ENCODE data around the gene AEBP1. TPM values are rescaled to one million over a fixed set of nuclear protein-coding genes. Genes with fewer than 3 reads are reported as not detected.
A peak's percentile ranks its signal among the peaks of the same experiment; 100 is the strongest.

The AEBP1 gene
- total and polyA plus RNA-seq, 9 of the 15 experiments (the other 6 are each of a cell fraction or from before 2014, with no cell fraction given), result 0.03 to 0.78 (median 0.30) TPM; not detected in 2

DNA sequence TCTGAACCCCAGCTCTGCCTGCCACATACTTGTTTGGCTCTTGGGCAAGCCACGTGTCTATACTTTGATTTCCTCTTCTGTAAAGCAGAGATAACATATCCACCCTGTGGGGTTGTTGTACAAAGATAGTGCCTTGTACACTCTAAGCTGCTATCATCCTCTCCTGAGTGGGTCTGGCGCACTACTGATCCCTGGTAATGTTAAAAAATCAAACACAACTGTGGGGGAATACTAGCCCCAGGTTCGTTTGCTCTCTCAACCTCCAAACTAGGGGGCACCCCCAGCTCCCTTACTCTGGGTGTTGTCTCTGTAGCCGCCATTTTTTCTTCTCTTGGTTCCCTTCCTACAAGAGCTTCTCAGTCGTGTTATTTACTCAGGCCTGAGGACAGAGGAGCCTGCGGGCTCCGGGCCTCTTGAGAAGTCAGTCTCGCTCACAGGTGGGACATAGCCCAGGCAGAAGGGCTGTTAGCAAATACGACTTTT is 22.8 kb upstream of the AEBP1 start (continued):
- no peak; the same call in 1 of the 2 replicates for TF ChIP-seq EZH2 (IDR thresholded peaks at IDR 0.05; ENCODE audit: borderline replicate concordance, low read depth, low read length)
- peak; percentile 48; the same call in 1 of the 2 replicates for TF ChIP-seq CTBP1 (IDR thresholded peaks at IDR 0.05; ENCODE audit: borderline replicate concordance)
- TF ChIP-seq STAT5A (IDR thresholded peaks at IDR 0.05; ENCODE audit: borderline replicate concordance, low read length), result peak; percentile 96
- TF ChIP-seq RAD51 (IDR thresholded peaks at IDR 0.05; ENCODE audit: borderline replicate concordance, low read depth), result peak; percentile 77; the same call in 1 of the 2 replicates
- TF ChIP-seq NCOA1 (IDR thresholded peaks at IDR 0.05; ENCODE audit: low read depth), result peak; percentile 68; the same call in 1 of the 2 replicates
- TF ChIP-seq SMAD1 (IDR thresholded peaks at IDR 0.05; ENCODE audit: low read depth, low read length, partially characterized antibody), result peak; percentile 62
- TF ChIP-seq HDAC2 (IDR thresholded peaks at IDR 0.05), result peak; percentile 100

DNA sequence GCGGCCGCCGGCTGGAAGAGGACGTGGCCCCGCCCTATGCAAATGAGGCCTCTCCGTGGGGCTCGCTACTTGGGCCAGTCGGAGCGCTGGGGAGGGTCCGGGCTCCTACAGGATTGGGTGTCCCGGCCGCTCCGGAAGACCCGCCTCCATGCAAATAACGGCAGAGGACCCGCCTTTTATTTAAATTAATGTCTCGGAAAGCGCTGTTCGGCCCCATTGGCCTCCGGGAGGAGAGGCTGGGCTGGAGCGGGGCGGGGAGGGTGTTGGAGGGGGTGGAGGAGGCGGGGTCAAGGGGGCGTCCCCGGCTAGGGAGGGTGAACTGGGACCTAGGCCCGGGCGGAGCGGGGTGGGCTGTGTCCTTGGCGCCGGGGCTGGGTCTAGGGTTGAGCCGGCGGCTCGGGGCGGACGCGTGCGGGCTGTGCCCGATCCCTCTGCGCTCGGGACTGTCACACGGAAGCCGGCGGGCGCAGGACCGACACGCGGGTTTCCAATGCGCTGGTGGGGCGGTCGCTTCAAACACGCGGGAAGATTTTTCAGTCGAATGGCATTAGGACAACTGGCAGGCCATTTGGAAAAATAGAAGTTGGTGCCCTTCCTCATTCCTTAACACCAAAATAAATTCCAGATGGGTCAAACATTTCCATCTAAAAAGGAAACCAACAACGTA is 21.5 kb upstream of the AEBP1 start:
- Histone ChIP-seq H3K36me3 (ENCODE audit: control insufficient read depth, insufficient read depth, low read length) (peaks cover 19% of the 10 kb centered on the region; the same call in 2 of the 3 replicates), H3K4me1 (replicated peaks in 1 of 2; ENCODE audit: control insufficient read depth in 2 of 2, insufficient read depth in 2 of 2, low read length in 2 of 2) (peaks cover 9 to 29% of the 10 kb centered on the region in 2 experiments; a peak in 4 of 5 replicates), H3K9ac (ENCODE audit: insufficient read depth in 1 of 2, low read depth in 2 of 2, low read length in 2 of 2) (peak overlapping the region; percentile 57 to 93), H2AFZ (ENCODE audit: low read depth, low read length) (peak overlapping the region; percentile 82), H3K27ac (ENCODE audit: extremely low read depth, low read depth, low read length) (peak overlapping the region; percentile 72), H3K4me2 (ENCODE audit: insufficient read depth, low read length) (peak overlapping the region; percentile 73), H3K27me3 (ENCODE audit: control insufficient read depth in 2 of 2, insufficient read depth in 2 of 2, low read length in 2 of 2) (no peaks in the 10 kb centered on the region), H3K4me3 (peak overlapping the region; percentile 53), H3K9me3 (replicated peaks; ENCODE audit: control insufficient read depth, insufficient read depth, low read depth, low read length) (no peaks in the 10 kb centered on the region), H3K9me1 (ENCODE audit: control insufficient read depth, insufficient read depth, low read length) (no peaks in the 10 kb centered on the region), H4K20me1 (replicated peaks; ENCODE audit: control insufficient read depth, insufficient read depth, low read length) (peaks cover 18% of the 10 kb centered on the region), H3K79me2 (ENCODE audit: control insufficient read depth, insufficient read depth, low read length) (no peaks in the 10 kb centered on the region)
- in situ Hi-C loops (cut with MboI), result no loop called here
- peak; percentile 97 for ATAC-seq
- POLR2A ChIA-PET, result no interaction called here
- FAIRE-seq, result peak; percentile 93
- peak; percentile 97 to 99 (median 98) for DNase-seq (ENCODE audit: extremely low read depth in 1 of 4, low spot score in 3 of 4)
- CTCF ChIA-PET (ENCODE audit: low intra/inter-chr PET ratio), result interaction anchor here (0.6 kb wide), 1 partner anchor 140 kb away, joined by 3 read pairs; no protein-coding TSS in a partner anchor
- BruUV-seq (replicated peaks), result no TSS peak
- 1% methylated on average over 33 of the region's 54 CpGs for WGBS (ENCODE audit: insufficient coverage, low coverage, missing lambda C conversion rate)
- intact Hi-C loops (cut with micrococcal nuclease), result loop anchor here (1.0 kb wide), 1 partner anchor 41 kb away; the partner anchor contains the start of gene POLD2
- TF ChIP-seq, protein P1, sequence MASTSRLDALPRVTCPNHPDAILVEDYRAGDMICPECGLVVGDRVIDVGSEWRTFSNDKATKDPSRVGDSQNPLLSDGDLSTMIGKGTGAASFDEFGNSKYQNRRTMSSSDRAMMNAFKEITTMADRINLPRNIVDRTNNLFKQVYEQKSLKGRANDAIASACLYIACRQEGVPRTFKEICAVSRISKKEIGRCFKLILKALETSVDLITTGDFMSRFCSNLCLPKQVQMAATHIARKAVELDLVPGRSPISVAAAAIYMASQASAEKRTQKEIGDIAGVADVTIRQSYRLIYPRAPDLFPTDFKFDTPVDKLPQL (IDR thresholded peaks at IDR 0.05; ENCODE audit: extremely low read depth, insufficient read length), result no peak
- no peak for TF ChIP-seq DDX20 (tag; IDR thresholded peaks at IDR 0.05; ENCODE audit: low read depth)
- TF ChIP-seq ASH1L (IDR thresholded peaks at IDR 0.05; ENCODE audit: borderline replicate concordance, low read depth, partially characterized antibody), result peak; percentile 45
- peak; percentile 90 for TF ChIP-seq SAFB (IDR thresholded peaks at IDR 0.05; ENCODE audit: borderline replicate concordance, low read depth, low read length)
- TF ChIP-seq, protein P2, sequence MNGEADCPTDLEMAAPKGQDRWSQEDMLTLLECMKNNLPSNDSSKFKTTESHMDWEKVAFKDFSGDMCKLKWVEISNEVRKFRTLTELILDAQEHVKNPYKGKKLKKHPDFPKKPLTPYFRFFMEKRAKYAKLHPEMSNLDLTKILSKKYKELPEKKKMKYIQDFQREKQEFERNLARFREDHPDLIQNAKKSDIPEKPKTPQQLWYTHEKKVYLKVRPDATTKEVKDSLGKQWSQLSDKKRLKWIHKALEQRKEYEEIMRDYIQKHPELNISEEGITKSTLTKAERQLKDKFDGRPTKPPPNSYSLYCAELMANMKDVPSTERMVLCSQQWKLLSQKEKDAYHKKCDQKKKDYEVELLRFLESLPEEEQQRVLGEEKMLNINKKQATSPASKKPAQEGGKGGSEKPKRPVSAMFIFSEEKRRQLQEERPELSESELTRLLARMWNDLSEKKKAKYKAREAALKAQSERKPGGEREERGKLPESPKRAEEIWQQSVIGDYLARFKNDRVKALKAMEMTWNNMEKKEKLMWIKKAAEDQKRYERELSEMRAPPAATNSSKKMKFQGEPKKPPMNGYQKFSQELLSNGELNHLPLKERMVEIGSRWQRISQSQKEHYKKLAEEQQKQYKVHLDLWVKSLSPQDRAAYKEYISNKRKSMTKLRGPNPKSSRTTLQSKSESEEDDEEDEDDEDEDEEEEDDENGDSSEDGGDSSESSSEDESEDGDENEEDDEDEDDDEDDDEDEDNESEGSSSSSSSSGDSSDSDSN (IDR thresholded peaks at IDR 0.05; ENCODE audit: borderline replicate concordance in 1 of 2, low read depth in 2 of 2, low read length in 2 of 2), result 0 out of 4 replicates have a peak, but pooled peaks of 1 of the 2 experiments have one; percentile 62
- TF ChIP-seq, protein P3, sequence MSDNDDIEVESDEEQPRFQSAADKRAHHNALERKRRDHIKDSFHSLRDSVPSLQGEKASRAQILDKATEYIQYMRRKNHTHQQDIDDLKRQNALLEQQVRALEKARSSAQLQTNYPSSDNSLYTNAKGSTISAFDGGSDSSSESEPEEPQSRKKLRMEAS (CRISPR knock-in tag; IDR thresholded peaks at IDR 0.05), result peak; percentile 91
- no peak for TF ChIP-seq CCAR2 (IDR thresholded peaks at IDR 0.05; ENCODE audit: low read depth, low read length)
- peak; percentile 64 for TF ChIP-seq KDM5B (IDR thresholded peaks at IDR 0.05; ENCODE audit: insufficient replicate concordance, low read depth, low read length)
- TF ChIP-seq MTA1 (IDR thresholded peaks at IDR 0.05; ENCODE audit: borderline replicate concordance), result no peak
- peak; percentile 34; the same call in 1 of the 2 replicates for TF ChIP-seq NFIC (IDR thresholded peaks at IDR 0.05)
